ENCODE measurements around the gene TEPSIN. TPM values are rescaled to one million over a fixed set of nuclear protein-coding genes. Genes with fewer than 3 reads are reported as not detected.

The TEPSIN gene
- polyA plus RNA-seq, 1 donor from 2014 or later = 50.0 TPM

DNA sequence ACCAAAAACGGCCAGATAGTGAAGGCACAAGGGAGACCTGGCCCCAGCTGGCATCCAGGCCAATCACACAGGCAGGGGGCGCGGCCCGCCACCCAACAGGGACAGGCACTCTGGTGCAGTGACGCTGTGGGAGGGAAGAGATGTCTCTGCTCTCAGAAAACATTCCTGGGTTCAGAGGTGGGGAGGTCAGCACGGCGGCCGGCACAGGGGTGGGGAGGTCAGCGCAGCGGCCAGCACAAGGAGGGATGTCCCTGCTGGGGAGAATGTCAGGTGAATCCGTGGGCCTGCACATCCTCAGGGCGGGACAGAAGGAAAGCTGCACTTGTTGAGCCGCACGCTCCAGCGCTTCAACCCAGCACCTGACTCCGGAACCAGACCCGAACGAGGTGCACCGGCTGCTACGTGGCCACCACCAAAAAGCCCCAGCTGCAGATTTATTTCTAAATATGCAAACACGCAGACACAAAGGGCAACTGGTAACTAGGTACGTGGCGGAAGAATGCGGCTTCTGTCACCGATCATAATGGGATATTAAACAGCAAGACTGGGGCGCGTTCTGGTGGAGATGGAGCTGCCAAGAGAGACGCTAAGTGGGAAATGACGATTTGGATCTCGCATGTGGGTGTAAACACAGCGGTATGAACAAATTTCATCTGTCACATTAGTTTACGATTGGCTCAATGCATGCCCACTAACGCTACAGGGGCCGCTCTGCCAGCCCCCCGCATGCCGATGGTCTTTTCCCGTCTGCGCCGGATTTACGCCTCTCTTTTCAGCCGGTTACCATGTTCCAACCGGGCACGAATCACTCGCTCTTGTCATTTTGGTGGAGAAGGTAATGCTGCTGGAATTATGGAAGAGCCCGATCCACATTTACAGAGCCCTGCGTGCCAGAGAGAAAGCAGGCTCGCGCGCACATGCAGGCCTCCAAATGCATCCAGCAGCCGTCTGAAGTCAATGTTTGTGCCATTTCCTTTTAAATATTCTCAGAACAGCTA is 40.7 kb upstream of the TEPSIN start:
- Histone ChIP-seq H3K27ac (ENCODE audit: low read length) (no peak overlapping the region), H3K4me2 (ENCODE audit: low read length) (no peak overlapping the region), H3K36me3 (ENCODE audit: insufficient read depth, low read length) (no peaks in the 10 kb centered on the region), H3K27me3 (ENCODE audit: insufficient read depth, low read depth, low read length) (no peaks in the 10 kb centered on the region), H3K79me2 (replicated peaks; ENCODE audit: insufficient read depth, low read length) (no peaks in the 10 kb centered on the region), H3K9ac (ENCODE audit: low read length) (no peak overlapping the region), H2AFZ (ENCODE audit: low read depth, low read length) (no peak overlapping the region), H4K20me1 (ENCODE audit: insufficient read depth) (no peaks in the 10 kb centered on the region), H3K9me2 (ENCODE audit: insufficient read depth, low read length) (no peaks in the 10 kb centered on the region), H3K4me3 (ENCODE audit: low read length) (no peak overlapping the region), H3K9me3 (ENCODE audit: low read length) (no peaks in the 10 kb centered on the region), H3F3A (ENCODE audit: insufficient read depth, low read length, poor library complexity, severe bottlenecking) (no peaks in the 10 kb centered on the region)
- no peak for TF ChIP-seq TAF1 (IDR thresholded peaks at IDR 0.05; ENCODE audit: low read depth)
- no peak for TF ChIP-seq MXI1 (conservative IDR thresholded peaks at IDR 0.05; ENCODE audit: poor library complexity, severe bottlenecking)
- TF ChIP-seq EZH2 (IDR thresholded peaks at IDR 0.05; ENCODE audit: borderline replicate concordance, insufficient read depth, low read length, poor library complexity, severe bottlenecking) = no peak
- TF ChIP-seq SMC3 (conservative IDR thresholded peaks at IDR 0.05; ENCODE audit: poor library complexity) = no peak
- TF ChIP-seq CTCF (IDR thresholded peaks at IDR 0.05; ENCODE audit: poor library complexity, severe bottlenecking) = no peak
- no peak for TF ChIP-seq POLR2AphosphoS5 (IDR thresholded peaks at IDR 0.05)
- no peak for TF ChIP-seq RAD21 (conservative IDR thresholded peaks at IDR 0.05)
- no peak for TF ChIP-seq REST (IDR thresholded peaks at IDR 0.05; ENCODE audit: borderline replicate concordance)
- no peak for TF ChIP-seq EP300 (conservative IDR thresholded peaks at IDR 0.05; ENCODE audit: poor library complexity, severe bottlenecking)

- H3K4me3 ChIP-seq (ENCODE audit: low read length) = no peak overlapping the region
- no peak overlapping the region for H3K4me2 ChIP-seq (ENCODE audit: low read length)
- no peaks in the 10 kb centered on the region for H3K9me3 ChIP-seq (ENCODE audit: low read length)
- TF ChIP-seq SMC3 (conservative IDR thresholded peaks at IDR 0.05; ENCODE audit: poor library complexity) (no peak), REST (IDR thresholded peaks at IDR 0.05; ENCODE audit: borderline replicate concordance) (no peak), EZH2 (IDR thresholded peaks at IDR 0.05; ENCODE audit: borderline replicate concordance, insufficient read depth, low read length, poor library complexity, severe bottlenecking) (no peak), RAD21 (conservative IDR thresholded peaks at IDR 0.05) (no peak), TAF1 (IDR thresholded peaks at IDR 0.05; ENCODE audit: low read depth) (no peak), EP300 (conservative IDR thresholded peaks at IDR 0.05; ENCODE audit: poor library complexity, severe bottlenecking) (no peak), MXI1 (conservative IDR thresholded peaks at IDR 0.05; ENCODE audit: poor library complexity, severe bottlenecking) (no peak), CTCF (IDR thresholded peaks at IDR 0.05; ENCODE audit: poor library complexity, severe bottlenecking) (no peak), POLR2AphosphoS5 (IDR thresholded peaks at IDR 0.05) (no peak)
- no peaks in the 10 kb centered on the region for H4K20me1 ChIP-seq (ENCODE audit: insufficient read depth)
- no peak overlapping the region for H2AFZ ChIP-seq (ENCODE audit: low read depth, low read length)
- H3K36me3 ChIP-seq (ENCODE audit: insufficient read depth, low read length) = no peaks in the 10 kb centered on the region
- no peaks in the 10 kb centered on the region for H3K27me3 ChIP-seq (ENCODE audit: insufficient read depth, low read depth, low read length)
- H3K9ac ChIP-seq (ENCODE audit: low read length) = no peak overlapping the region
- H3K79me2 ChIP-seq (replicated peaks; ENCODE audit: insufficient read depth, low read length) = no peaks in the 10 kb centered on the region
- H3K9me2 ChIP-seq (ENCODE audit: insufficient read depth, low read length) = no peaks in the 10 kb centered on the region
- H3K27ac ChIP-seq (ENCODE audit: low read length) = no peak overlapping the region
- no peaks in the 10 kb centered on the region for H3F3A ChIP-seq (ENCODE audit: insufficient read depth, low read length, poor library complexity, severe bottlenecking)
Measured at GRCh38 chr17:81278831-81279230, 40.0 kb upstream of the TEPSIN start.
